HG03432 (cell line): ENCODE measurements around the gene UVSSA.
A peak's percentile ranks its signal among the peaks of the same experiment; 100 is the strongest.

Experiments
- ATAC-seq: cut with Tn5 transposase; IDR thresholded peaks from one replicate; pipeline ENCODE4 v1.9.1; 2021; ENCODE audit warnings: mild to moderate bottlenecking, moderate library complexity; ENCODE audit not compliant: unreplicated experiment

Gene UVSSA, protein sequence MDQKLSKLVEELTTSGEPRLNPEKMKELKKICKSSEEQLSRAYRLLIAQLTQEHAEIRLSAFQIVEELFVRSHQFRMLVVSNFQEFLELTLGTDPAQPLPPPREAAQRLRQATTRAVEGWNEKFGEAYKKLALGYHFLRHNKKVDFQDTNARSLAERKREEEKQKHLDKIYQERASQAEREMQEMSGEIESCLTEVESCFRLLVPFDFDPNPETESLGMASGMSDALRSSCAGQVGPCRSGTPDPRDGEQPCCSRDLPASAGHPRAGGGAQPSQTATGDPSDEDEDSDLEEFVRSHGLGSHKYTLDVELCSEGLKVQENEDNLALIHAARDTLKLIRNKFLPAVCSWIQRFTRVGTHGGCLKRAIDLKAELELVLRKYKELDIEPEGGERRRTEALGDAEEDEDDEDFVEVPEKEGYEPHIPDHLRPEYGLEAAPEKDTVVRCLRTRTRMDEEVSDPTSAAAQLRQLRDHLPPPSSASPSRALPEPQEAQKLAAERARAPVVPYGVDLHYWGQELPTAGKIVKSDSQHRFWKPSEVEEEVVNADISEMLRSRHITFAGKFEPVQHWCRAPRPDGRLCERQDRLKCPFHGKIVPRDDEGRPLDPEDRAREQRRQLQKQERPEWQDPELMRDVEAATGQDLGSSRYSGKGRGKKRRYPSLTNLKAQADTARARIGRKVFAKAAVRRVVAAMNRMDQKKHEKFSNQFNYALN

DNA sequence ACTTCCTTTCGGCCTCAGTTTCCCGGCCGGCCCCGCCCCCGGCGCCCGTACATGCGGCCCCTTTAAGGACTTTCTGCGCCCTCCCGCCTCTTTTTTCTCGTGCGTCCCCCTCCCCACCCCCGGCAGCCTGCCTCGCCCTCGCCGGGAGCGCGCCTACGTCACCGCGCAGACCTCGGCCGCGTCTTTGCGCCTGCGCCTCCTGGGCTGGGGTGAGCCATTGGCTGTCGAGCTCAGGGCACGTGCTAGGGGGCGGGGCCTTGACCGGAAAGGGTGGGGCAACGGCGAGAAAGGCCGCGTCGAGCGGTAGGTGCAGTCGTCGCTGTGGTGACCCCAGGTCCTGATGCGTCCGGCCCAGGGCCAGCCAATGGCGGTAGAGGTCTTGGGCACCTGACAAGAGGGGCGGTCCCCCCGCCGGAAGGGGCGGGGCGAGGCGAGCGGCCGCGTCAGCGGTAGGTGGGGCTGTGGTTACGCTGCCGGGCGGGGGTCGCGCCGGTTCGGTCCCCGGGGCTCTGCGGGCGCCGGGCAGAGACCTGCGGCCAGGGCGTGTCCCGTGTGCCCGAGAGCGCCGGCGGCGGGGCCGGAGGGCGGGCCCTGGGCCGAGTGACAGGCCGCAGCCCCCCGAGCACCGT, at the start of gene UVSSA:
UVSSA (plus strand) TSS at position 428 of the 629 bp plus-strand sequence. CDS start 884 bp downstream, outside the sequence.
- peak; percentile 93 for ATAC-seq

DNA sequence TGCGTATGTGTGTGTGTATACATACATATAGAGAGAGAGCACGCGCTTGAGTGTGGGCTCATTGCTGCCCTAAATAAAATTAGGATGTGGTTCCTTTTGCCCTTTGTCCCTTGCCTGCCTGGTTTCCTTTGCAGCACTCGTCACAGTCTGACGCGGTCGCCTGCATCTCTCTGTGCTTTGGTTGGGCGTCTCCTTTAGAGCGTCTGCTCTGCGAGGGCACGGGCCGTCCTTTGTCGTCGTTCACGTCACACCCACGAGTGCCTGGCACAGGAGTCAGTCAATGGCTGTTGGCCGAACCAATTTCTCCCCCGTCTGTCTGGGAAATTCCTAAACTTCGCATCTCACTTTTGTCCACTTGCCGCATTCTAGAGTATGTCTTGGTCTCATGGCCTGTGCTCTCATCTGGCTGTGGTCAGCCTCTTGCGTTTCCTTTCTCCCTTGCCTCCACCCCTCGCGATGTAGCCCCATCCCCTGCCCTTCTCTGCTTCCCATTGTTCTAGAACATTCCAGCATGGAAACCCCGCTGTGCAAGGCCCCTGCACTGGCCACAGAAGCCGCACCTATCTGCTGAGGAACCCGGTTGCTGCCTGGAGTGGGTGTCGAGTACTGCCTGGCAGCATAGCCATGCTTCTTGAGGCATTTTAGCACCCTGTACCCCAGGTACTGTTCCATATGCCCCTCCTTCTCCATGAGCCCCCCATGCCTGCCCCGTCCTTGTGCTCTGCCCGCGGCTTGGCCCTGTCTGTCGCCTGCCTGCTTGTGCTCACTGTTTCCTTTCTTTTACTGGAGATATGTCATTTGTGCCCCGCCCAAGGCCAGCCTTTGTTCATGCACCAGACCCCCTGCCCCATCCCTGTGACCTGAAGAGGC, 49.3 kb upstream of the UVSSA start:
- ATAC-seq = no peak

DNA sequence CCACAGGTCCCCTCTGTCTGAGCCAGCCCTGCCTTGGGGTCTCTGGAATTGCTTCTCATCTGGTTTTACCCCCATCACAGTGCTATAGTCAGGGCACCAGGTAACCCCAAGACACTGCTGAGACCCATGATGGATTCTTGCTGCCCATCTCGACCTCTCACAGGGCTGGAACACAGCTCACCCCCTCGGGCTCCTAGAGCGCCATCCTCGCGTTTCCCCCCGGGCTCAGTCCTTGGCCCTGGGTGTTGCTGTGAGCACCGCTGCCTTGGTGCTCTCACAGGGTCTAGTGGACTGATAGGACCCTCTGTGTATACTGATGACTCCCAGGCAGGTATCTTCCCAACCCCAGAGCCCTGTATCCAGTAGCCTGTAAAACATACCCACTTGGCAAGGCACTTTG, 48.5 kb upstream of the UVSSA start:
- ATAC-seq = no peak

DNA sequence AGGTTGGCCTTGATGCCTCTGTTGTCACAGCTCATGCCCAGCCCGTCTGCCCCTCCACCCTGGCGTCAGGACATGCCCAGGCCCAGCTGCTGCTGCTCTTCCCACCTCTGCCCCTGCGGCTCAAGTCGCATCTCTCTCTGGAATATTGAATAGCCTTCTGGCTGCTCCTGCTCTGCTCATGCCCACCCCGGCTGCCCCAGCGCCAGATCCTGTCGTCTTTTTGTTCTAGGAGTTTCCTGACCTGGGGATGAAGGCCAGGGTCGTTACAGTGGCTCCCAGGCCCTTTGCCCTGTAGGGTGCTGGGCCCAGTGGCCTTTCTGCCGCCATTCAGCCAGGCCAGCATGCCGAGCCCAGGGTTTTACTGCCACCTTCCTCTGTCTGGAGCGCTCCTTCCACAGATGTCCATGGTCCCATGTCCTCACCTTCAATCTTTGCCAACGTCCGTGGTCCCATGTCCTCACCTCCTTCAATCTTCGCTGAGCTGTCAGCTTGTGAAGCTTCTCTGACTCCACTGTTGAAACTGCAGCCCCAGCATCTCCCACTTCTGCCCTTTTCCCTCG, 47.6 kb upstream of the UVSSA start:
- ATAC-seq = no peak

DNA sequence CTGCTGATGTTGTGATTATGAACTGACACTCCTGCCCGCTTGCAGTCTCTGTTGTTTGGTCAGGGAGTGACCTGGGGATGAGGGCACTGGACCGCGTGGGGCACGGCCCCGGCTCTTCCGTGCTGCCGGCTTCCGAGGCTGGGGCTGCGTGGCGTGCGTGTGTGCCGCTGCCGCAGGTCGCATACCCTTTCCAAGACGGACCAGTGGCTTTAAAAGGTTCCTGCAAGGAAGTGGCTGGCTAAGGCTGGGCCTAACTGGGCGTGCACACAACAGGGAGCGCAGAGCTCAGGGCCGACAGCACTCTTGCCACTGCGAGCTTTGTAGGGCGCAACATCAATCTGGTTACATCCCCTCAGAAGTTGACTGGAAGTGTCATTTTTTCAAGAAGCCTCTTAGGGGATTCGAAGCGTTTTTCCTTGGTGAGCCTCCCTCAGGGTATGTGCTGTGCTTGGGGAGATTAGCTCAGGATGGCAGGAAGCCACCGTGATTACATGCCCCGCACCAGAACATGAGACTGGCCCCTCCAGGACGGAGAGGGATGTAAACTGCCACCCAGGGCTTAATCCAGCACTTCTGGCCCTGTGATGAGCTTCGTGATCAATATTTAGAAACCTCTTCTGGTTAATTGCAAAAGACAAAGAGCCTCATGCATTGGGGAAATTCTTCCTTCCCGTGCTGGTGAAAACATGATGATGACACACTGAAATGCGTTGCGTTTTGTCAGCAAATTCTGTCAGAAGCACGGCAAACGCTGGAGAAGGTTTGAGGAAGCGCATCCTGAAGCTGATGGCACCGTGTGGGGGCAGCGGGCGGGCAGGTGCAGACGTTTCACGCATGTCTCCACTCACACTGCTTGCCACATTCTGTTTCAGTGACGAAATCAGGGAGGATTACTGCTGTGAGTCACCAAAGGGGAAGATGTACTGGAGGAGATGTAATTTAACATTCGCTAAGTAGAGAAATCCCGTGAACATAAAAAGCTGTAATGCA, 46.2 kb upstream of the UVSSA start:
- ATAC-seq = no peak

DNA sequence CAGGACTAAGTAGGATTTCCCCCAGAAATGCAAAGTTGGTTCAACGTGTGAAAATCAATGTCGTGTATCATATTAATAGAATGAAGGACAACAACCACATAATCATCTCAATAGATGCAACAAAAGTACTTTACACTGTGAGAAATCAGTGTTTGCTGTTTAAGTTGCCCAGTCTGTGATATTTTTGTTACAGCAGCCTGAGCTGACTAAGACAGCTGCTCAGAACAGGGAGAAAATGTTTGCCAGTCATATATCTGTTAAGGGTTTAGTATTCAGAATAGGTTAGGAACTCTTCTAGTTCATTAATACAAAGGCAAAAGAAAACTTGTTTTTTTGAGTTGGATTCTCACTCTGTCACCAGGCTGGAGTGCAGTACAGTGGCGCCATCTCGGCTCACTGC, 44.8 kb upstream of the UVSSA start:
- ATAC-seq = no peak

DNA sequence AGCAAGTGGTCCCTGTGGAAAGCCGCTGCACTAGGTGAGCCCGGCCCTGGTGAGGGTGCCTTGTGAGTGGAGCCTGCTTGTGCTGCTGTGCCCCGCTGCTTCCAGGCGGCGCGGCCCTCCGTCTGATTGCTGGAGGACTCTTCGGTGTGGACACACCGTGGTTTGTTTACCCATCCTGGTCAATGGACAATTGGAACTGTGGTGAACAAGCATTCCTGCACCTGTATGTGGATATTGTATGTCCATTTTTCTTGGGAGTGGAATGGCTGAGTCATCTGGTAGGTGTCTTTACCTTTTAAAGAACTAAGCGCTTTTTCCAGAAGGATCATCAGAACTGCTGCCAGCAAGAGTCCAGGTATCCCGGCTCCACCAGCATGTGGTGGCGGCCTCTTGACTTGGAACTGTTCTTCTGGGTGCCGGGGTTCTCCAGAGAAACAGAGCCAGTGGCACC, 41.7 kb upstream of the UVSSA start:
- ATAC-seq = no peak

DNA sequence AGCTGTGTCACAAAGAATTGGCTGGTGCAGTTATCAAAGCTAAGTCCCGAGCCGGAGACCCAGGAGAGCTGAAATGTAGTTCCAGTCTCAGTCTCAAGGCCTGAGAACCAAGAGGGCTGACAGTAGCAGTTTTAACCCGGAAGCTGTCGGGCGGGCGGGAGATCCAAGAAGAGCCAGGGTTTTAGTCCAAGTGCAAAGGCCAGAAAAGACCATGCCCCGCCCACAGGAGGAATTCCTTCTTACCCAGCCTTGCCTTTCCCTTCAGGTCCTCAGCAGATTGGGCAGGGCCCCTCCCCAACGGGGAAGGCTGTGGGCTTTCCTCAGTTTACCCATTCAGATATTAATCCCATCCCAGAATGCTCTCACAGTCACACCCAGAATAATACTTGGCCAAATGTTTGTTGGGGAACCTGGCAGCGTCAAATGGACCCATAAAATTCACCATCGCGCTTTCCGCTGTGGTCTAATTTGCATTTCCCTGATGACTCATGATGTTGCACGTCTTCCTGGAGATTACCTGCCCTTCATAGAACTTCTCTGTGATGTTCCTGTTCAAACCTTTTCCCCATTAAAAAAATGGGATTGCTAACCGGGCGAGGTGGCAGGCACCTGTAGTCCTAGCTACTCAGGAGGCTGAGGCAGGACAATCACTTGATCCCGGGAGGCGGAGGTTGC, 41.1 kb upstream of the UVSSA start:
- no peak for ATAC-seq

DNA sequence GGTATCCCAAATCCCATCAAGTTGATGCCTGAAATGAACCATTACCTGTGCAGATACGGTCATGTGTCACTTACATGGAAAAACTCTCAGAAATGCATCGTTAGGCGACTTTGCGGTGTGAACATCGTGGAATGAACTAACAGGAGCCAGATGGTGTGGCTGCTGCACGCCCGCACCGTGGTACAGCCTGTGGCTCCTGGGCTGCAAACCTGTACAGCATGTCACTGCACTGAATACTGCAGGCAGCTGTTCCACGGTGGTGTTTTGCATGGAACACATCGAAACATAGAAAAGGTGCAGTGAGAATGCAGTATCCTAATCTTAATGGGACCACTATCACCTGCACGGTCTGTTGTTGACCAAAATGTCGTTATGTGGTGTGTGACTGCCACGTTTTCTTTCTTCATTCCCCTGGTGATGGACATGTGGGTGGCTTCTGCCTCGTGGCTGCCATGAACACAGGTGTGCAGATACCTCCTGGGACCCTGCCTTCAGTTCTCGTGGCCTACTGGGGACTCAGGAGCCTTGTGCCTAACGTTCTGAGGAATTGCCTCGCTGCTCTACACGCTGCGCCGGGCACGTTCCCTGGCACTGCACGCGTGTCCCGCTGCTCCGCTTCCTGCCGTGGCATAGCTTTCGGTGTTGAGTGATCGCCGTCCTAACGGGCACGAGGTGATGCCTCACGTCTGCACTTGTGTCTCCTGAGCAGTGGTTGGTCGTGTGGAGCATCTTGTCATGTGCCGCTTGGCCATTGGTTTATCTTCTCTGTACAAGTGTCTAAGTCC, 38.9 kb upstream of the UVSSA start:
- no peak for ATAC-seq

DNA sequence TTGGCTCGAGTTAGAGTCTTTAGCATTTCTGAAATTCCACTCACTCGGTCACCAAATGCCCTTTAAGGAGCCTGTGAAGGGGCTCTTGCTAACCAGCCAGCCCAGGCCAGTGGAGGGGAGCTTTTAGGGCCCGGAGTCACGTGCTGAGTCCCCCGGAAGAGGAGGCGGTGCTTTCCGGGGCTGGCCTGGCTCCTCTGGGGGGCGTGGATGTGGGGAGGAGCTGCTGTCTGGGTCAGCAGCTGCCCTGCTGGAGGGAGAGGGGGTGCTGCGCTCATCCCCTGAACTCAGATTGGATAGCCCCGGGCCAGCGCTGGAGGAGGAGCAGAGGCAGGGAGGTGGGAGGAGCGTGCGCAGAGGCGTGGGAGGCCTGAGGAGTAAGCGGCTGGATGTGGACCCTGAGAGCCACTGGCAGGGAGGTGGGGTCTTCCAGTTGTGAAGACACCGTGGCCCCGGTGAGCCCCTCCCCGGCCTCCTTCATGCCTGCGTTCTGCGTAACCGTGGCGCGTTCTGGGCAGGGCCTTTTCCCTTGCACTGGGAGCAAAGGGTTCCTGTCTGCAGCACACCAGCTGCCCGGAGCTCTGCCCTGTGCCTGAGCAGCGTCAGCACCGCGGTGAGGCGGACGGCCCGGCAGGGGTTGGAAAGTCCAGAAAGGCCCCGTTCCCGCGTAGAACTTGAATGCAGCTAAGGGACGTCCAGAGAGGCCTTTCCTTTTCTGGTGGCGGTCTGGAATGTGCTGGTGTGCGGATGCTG, 37.6 kb upstream of the UVSSA start:
- ATAC-seq = peak; percentile 88

DNA sequence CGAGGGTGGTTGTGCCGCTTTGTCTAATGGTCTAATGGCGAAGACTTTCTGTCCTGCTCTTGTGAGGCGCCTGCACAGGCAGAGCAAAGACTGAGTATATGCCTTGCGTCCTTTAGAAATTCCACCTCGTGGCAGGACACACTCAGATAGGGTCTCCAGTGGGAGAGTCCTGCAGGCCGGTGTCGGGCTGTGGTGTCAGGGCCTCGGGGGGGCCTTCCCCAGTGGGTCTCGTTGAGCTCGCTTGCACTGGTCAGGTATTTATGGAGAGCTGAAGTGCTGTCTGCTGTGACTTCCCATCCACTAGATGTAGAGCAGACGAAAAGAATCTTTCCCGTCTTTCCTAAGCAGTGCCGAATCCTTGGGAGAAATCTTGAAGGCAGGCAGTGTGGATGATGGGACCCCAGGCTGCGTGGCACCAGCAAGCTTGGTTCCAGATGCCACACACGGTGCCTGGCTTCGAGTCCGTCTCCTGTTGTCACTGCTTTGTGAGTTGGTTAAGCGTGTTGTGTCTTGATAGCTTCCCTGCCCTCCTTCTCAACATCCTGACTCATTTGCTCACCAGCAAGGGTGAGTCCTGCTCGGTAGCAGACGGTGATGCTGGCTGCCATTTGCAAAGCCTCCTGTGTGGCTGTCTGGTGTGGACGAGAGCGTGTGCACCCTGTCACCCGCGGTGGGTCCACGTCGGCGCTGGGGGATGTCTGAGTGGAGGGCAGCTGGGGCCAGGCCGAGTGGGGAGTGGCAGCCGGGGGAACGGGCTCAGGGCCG, 36.8 kb upstream of the UVSSA start:
- no peak for ATAC-seq

DNA sequence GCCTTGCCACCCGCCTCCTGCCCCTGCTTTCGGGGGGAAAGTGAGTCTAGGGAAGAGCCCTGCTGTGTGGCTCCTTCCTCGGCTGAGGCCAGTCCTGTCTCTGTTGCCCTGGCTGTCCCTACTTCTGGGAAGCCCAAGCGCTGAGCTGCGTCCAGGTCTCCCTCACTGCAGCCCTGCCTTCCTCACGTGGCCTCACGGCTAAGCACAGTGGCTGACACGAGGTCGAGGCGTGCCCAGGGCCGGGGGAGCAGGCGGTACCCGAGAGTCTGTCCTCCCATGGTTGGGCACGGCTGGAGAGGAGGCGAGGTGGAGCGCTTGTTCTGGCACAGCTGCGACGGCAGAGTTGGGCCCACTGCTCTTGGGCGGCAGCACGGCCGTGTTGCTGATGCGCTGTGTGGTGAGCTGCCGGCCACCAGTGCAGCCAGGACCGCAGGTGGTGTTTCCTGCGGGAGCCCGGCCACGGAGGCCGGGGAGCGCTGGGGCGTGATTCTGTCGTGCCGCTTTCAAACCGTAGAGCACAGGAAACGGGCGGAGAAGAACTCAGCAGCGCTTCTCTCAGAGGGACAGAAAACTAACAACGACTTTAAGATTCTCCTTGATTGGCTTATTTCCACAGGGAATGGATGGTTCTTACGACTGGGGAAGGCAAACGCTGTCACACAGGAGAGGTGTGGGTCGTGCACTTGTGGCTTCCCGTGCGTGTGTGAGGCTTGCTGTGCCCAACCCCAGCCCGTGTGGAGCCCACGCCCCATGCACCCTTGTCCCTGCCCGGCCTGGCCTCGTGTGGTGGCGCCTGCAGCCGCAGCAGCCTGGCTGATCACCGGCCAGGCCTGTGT, 36.0 kb upstream of the UVSSA start:
- no peak for ATAC-seq

DNA sequence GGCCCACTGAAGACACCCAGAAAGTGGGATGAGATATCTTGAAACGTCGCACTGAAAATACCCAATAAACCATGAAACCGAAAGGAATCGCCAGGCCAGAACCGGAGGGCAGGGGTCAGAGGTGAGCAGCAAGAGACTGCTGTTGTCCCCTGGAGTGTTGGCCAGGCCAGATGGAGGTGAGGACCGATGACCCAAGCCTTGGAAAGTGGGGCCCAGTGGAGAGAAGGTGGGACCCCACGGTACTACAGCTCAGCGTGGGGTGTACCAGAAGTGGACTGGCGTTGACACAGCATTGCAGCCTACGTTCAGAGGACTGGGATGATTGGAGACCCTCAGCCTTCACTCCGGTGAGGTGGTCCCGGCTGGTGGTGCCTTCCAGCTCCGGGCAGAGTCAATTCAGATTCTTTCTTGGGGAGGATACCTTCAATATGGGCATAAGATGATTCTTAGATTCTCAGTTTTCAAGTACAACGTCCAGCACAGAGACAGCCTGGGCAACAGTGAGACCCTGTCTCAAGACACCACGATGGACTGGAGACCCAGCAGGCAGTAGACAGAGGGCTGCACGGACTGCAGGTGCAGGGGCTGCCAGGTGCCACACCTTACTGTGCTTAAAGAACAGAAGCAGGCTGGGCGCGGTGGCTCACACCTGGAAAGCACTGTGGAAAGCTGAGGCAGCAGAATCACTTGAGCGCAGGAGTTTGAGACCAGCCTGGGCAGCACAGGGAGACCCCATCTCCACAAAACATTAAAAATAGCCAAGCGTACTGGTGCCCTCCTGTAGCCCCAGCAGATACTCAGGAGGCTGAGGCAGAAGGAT, 34.0 kb upstream of the UVSSA start:
- no peak for ATAC-seq

DNA sequence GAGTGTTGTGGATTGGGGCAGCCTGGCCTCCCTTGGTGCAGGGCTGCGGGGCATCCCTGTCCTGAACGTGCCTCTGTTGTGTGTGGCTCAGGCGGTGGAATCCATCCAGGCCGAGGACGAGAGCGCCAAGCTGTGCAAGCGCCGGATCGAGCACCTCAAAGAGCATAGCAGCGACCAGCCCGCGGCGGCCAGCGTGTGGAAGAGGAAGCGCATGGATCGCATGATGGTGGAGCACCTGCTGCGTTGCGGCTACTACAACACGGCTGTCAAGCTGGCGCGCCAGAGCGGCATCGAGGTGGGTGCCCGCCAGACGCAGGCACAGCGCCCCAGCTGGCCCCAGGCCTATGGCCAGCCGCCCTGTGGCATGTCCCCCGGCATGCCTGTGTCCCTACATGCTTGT, 31.7 kb upstream of the UVSSA start:
- ATAC-seq = no peak
